B cell (primary cell): ENCODE results near the gene MYO16. TPM values are rescaled to one million over a fixed set of nuclear protein-coding genes. Genes with fewer than 3 reads are reported as not detected.

Experiments used
- ATAC-seq: fragments of 200-7000 bp; cut with Tn5 transposase; one replicate; pipeline ENCODE4 v1.10.0; 2021; ENCODE audit warnings: low read depth, mild to moderate bottlenecking, moderate number of reproducible peaks, moderate library complexity
- CTCF ChIA-PET: fragments of 350-600 bp; sonication (Branson Sonifier 250); formaldehyde crosslinking; loops from one replicate; lab custom pipeline; 2021; ENCODE audit warnings: antibody characterized with exemption, inconsistent platforms; lab: Charles Lee
- POLR2A ChIA-PET: fragments of 350-600 bp; sonication (Branson Sonifier 250); formaldehyde crosslinking; loops from one replicate; lab custom pipeline; 2021; ENCODE audit warnings: antibody characterized with exemption; lab: Charles Lee
- DNase-seq: peaks from one replicate; pipeline ENCODE4 v3.0.0; 2013
- H2AFZ ChIP-seq: 2 replicates; pipeline ENCODE4 v1.6.1; 2012; ENCODE audit warnings: mild to moderate bottlenecking, low read depth, low read length; ENCODE audit not compliant: insufficient read depth, poor library complexity, severe bottlenecking
- H3K27ac ChIP-seq, 2 donors: 1 replicate in 1 of 2; 2 replicates in 1 of 2; pipeline ENCODE4 v1.5.1; 2012 to 2013; ENCODE audit warnings: low read length in 2 of 2, mild to moderate bottlenecking in 2 of 2, moderate library complexity in 1 of 2
- H3K27me3 ChIP-seq, 4 experiments: fragments of 200-600 bp in 1 of 4; sonication (generic) in 1 of 4; replicated peaks in 1 of 4; 1 replicate in 2 of 4; 2 replicates in 2 of 4; pipeline versions ENCODE4 v1.6.1 to v1.7.0; 2013 to 2016; ENCODE audit warnings: low read length in 3 of 4, mild to moderate bottlenecking in 2 of 4, mixed read lengths in 1 of 4, moderate library complexity in 1 of 4; ENCODE audit not compliant: insufficient read depth in 4 of 4, control insufficient read depth in 3 of 4; ENCODE audit errors: control extremely low read depth in 1 of 4
- H3K36me3 ChIP-seq, 2 experiments: replicated peaks in 1 of 2; 1 replicate in 1 of 2; 2 replicates in 1 of 2; pipeline versions ENCODE4 v1.6.1 to v1.7.1; 2013; ENCODE audit warnings: low read length in 1 of 2; ENCODE audit not compliant: insufficient read depth in 2 of 2, control insufficient read depth in 1 of 2; ENCODE audit errors: control extremely low read depth in 1 of 2, extremely low read depth in 1 of 2
- H3K4me1 ChIP-seq, 2 donors: fragments of 200-600 bp in 1 of 2; sonication (generic) in 1 of 2; 1 replicate in 1 of 2; 2 replicates in 1 of 2; pipeline versions ENCODE4 v1.5.1 to v1.6.1; 2013 to 2017; ENCODE audit warnings: low read length in 2 of 2; ENCODE audit not compliant: control insufficient read depth in 2 of 2, insufficient read depth in 2 of 2
- H3K4me2 ChIP-seq: replicated peaks from 2 replicates; pipeline ENCODE3; 2012; ENCODE audit warnings: mild to moderate bottlenecking, low read depth, low read length; ENCODE audit not compliant: poor library complexity, severe bottlenecking
- H3K4me3 ChIP-seq, 5 experiments: fragments of 200-600 bp in 1 of 5; sonication (generic) in 1 of 5; 1 replicate in 3 of 5; 2 replicates in 2 of 5; pipeline versions ENCODE4 v1.5.1 to v1.7.0; 2011 to 2016; ENCODE audit warnings: low read length in 4 of 5, mild to moderate bottlenecking in 4 of 5, low read depth in 2 of 5, control low read depth in 1 of 5, moderate library complexity in 1 of 5; ENCODE audit not compliant: insufficient read depth in 1 of 5; ENCODE audit errors: control extremely low read depth in 1 of 5, extremely low read depth in 1 of 5
- H3K79me2 ChIP-seq: fragments of 200-600 bp; sonication (generic); one replicate; pipeline ENCODE4 v1.6.0; 2016; ENCODE audit warnings: low read length; ENCODE audit not compliant: control insufficient read depth, insufficient read depth
- H3K9ac ChIP-seq: fragments of 200-600 bp; sonication (generic); 2 replicates; pipeline ENCODE4 v1.6.1; 2017; ENCODE audit warnings: mild to moderate bottlenecking, low read length, moderate library complexity
- H3K9me3 ChIP-seq, 3 donors: one replicate each; pipeline versions ENCODE4 v1.6.1 to v1.7.1; 2013; ENCODE audit warnings: low read length in 2 of 3; ENCODE audit not compliant: control insufficient read depth in 2 of 3, insufficient read depth in 1 of 3; ENCODE audit errors: control extremely low read depth in 1 of 3
- H4K20me1 ChIP-seq: 2 replicates; pipeline ENCODE4 v1.6.0; 2012; ENCODE audit warnings: mild to moderate bottlenecking, low read length; ENCODE audit not compliant: insufficient read depth, control insufficient read depth, poor library complexity, severe bottlenecking
- H3K27ac Mint-ChIP-seq: one replicate; pipeline ENCODE4 v1.8.0; 2021; ENCODE audit warnings: mixed read lengths
- H3K27me3 Mint-ChIP-seq: one replicate; pipeline ENCODE4 v1.8.0; 2021; ENCODE audit warnings: mixed read lengths
- H3K4me1 Mint-ChIP-seq: one replicate; pipeline ENCODE4 v1.8.0; 2021; ENCODE audit warnings: mixed read lengths
- H3K4me3 Mint-ChIP-seq: one replicate; pipeline ENCODE4 v1.8.0; 2021; ENCODE audit warnings: mixed read lengths
- H3K9me3 Mint-ChIP-seq: one replicate; pipeline ENCODE4 v1.8.0; 2022; ENCODE audit warnings: mixed read lengths; ENCODE audit not compliant: insufficient read depth
- EZH2 ChIP-seq: IDR thresholded peaks from 2 replicates; pipeline ENCODE4 v1.6.1; 2012; ENCODE audit warnings: borderline replicate concordance, low read depth, mild to moderate bottlenecking, moderate library complexity, low read length; ENCODE audit not compliant: insufficient read depth, poor library complexity, severe bottlenecking
- WGBS: methylation state at CpG from one replicate; pipeline ENCODE4 v1.1.5; 2013; ENCODE audit warnings: missing lambda C conversion rate; ENCODE audit not compliant: insufficient coverage; 5-methylcytosine and 5-hydroxymethylcytosine counted together
- intact Hi-C: fragments of 100-400 bp; cut with micrococcal nuclease; formaldehyde crosslinking; loops from one replicate; pipeline ENCODE4 v1.10.0; 2022
- polyA plus RNA-seq: library from polyadenylated mRNA; depleted of rRNA; stranded (reverse); fragments of >200 nt; gene quantifications from 2 replicates; pipeline ENCODE4 v1.2.3, GENCODE V29; 2012
- total RNA-seq, 2 donors: library from RNA; stranded (reverse); fragments of 120-200 nt in 1 of 2; gene quantifications; 1 replicate in 1 of 2; 2 replicates in 1 of 2; pipeline versions ENCODE4 v1.2.3 to v1.2.4, GENCODE V29; 2013 to 2022
- TF ChIP-seq, protein P1 (sequence below): fragments of 200-600 bp; IDR thresholded peaks from one replicate; pipeline ENCODE4 v1.8.0; 2022; ENCODE audit warnings: antibody characterized with exemption, mild to moderate bottlenecking

MYO16 gene
- total and polyA plus RNA-seq, 2 donors (not counting 1 experiment from before 2014, with no cell fraction given): not detected

- intact Hi-C loops: no loop called here
- ATAC-seq (no peak), DNase-seq (no peak)
- Histone ChIP-seq H3K9ac (no peak overlapping the region), H3K4me2 (no peak overlapping the region), H4K20me1 (no peaks in the 10 kb centered on the region), H3K27ac (no peak overlapping the region), H3K4me1 (no peaks in the 10 kb centered on the region), H2AFZ (no peak overlapping the region), H3K79me2 (no peaks in the 10 kb centered on the region), H3K9me3 (no peaks in the 10 kb centered on the region), H3K27me3 (peaks cover 0 to 5% (median 0%) of the 10 kb centered on the region in 4 experiments), H3K36me3 (no peaks in the 10 kb centered on the region), H3K4me3 (no peak overlapping the region)
- Mint-ChIP-seq H3K9me3 (no peaks in the 10 kb centered on the region), H3K4me3 (no peak overlapping the region), H3K4me1 (no peaks in the 10 kb centered on the region), H3K27ac (no peak overlapping the region), H3K27me3 (no peaks in the 10 kb centered on the region)
- TF ChIP-seq EZH2: no peak
- TF ChIP-seq, protein P1, sequence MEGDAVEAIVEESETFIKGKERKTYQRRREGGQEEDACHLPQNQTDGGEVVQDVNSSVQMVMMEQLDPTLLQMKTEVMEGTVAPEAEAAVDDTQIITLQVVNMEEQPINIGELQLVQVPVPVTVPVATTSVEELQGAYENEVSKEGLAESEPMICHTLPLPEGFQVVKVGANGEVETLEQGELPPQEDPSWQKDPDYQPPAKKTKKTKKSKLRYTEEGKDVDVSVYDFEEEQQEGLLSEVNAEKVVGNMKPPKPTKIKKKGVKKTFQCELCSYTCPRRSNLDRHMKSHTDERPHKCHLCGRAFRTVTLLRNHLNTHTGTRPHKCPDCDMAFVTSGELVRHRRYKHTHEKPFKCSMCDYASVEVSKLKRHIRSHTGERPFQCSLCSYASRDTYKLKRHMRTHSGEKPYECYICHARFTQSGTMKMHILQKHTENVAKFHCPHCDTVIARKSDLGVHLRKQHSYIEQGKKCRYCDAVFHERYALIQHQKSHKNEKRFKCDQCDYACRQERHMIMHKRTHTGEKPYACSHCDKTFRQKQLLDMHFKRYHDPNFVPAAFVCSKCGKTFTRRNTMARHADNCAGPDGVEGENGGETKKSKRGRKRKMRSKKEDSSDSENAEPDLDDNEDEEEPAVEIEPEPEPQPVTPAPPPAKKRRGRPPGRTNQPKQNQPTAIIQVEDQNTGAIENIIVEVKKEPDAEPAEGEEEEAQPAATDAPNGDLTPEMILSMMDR: no peak
- POLR2A ChIA-PET: no interaction called here
- CTCF ChIA-PET: no interaction called here
- no CpG with 5 or more reads among the region's 1 CpG for WGBS
Measured at GRCh38 chr13:109119896-109120295, 490.5 kb downstream of the MYO16 start.

GRCh38 chr13:109121826-109122225 is 492.4 kb downstream of the MYO16 start:
- ATAC-seq (no peak), DNase-seq (no peak)
- H3K9ac ChIP-seq: no peak overlapping the region
- no peaks in the 10 kb centered on the region for H3K79me2 ChIP-seq
- H3K4me3 ChIP-seq: no peak overlapping the region
- POLR2A ChIA-PET: no interaction called here
- H4K20me1 ChIP-seq: no peaks in the 10 kb centered on the region
- no peaks in the 10 kb centered on the region for H3K36me3 ChIP-seq
- H3K4me2 ChIP-seq: no peak overlapping the region
- H2AFZ ChIP-seq: no peak overlapping the region
- H3K4me1 Mint-ChIP-seq: no peaks in the 10 kb centered on the region
- CTCF ChIA-PET: no interaction called here
- H3K9me3 Mint-ChIP-seq: no peaks in the 10 kb centered on the region
- H3K27me3 ChIP-seq: peaks cover 0 to 2% (median 0%) of the 10 kb centered on the region in 4 experiments
- H3K4me3 Mint-ChIP-seq: no peak overlapping the region
- WGBS: 89% methylated on average over 3 of the region's 5 CpGs
- no peak overlapping the region for H3K27ac Mint-ChIP-seq
- H3K27me3 Mint-ChIP-seq: no peaks in the 10 kb centered on the region
- intact Hi-C loops: no loop called here
- H3K4me1 ChIP-seq: no peaks in the 10 kb centered on the region
- H3K9me3 ChIP-seq: no peaks in the 10 kb centered on the region
- H3K27ac ChIP-seq: no peak overlapping the region
- no peak for TF ChIP-seq EZH2
- TF ChIP-seq, protein P1: no peak
